Esophagus squamous epithelium (tissue), 5 donors: ENCODE results near the gene POLDIP3. TPM values are rescaled to one million over a fixed set of nuclear protein-coding genes. Genes with fewer than 3 reads are reported as not detected.

ENCODE experiments used
- DNase-seq: peaks from one replicate; lab custom pipeline; 2025; lab: John Stamatoyannopoulos, UW
- H3K27ac ChIP-seq, 4 donors: fragments of 200-600 bp; sonication (generic); one replicate each; pipeline ENCODE4 v1.5.1; 2016 to 2019; ENCODE audit warnings: mild to moderate bottlenecking in 1 of 4
- H3K27me3 ChIP-seq, 4 donors: fragments of 200-600 bp; sonication (generic); 1 replicate in 3 of 4; 2 replicates in 1 of 4; pipeline versions ENCODE4 v1.5.1 to v1.6.0; 2017 to 2021; ENCODE audit warnings: antibody characterized with exemption in 1 of 4
- H3K36me3 ChIP-seq, 3 donors: fragments of 200-600 bp; sonication (generic); one replicate each; pipeline ENCODE4 v1.5.1; 2016 to 2019
- H3K4me1 ChIP-seq, 3 donors: fragments of 200-600 bp; sonication (generic); one replicate each; pipeline ENCODE4 v1.5.1; 2017 to 2019
- H3K4me3 ChIP-seq, 4 donors: fragments of 200-600 bp; sonication (generic); 1 replicate in 3 of 4; 2 replicates in 1 of 4; pipeline ENCODE4 v1.5.1; 2016 to 2019; ENCODE audit warnings: mild to moderate bottlenecking in 2 of 4, moderate library complexity in 1 of 4
- H3K9me3 ChIP-seq, 3 donors: fragments of 200-600 bp; sonication (generic); one replicate each; pipeline ENCODE4 v1.5.1; 2016 to 2019
- CTCF ChIP-seq, 6 experiments: fragments of 450-650 bp in 4 of 6; fragments of 200-600 bp in 2 of 6; sonication (generic) in 2 of 6; IDR thresholded peaks; one replicate each; pipeline ENCODE4 v1.5.1; 2016 to 2019; ENCODE audit warnings: antibody characterized with exemption in 6 of 6, mild to moderate bottlenecking in 4 of 6, moderate library complexity in 4 of 6
- POLR2A ChIP-seq, 4 donors: fragments of 450-650 bp; IDR thresholded peaks; one replicate each; pipeline ENCODE4 v1.6.1; 2017; ENCODE audit warnings: antibody characterized with exemption in 4 of 4, mild to moderate bottlenecking in 4 of 4, moderate library complexity in 3 of 4
- WGBS, 2 donors: methylation state at CpG; one replicate each; pipeline ENCODE4 v1.1.5; 2018; 5-methylcytosine and 5-hydroxymethylcytosine counted together
- intact Hi-C: fragments of 100-400 bp; cut with DNase I; formaldehyde crosslinking; loops from one replicate; pipeline ENCODE4 v1.15.0; 2022
- total RNA-seq, 4 donors: library from RNA; depleted of rRNA; stranded (reverse); fragments of >200 nt; gene quantifications; one replicate each; pipeline ENCODE4 v1.1.0, GENCODE V29; 2016
- donor health status: DM: yes; HTN: yes; CAD: no.

The POLDIP3 gene
- total RNA-seq, 4 donors from 2014 or later: 23.3 to 33.0 (median 28.0) TPM

- 56 to 73% methylated on average over 15 to 26 of the region's 29 CpGs for WGBS, 2 donors
- H3K27ac ChIP-seq: peak overlapping the region in 3 of 4 donors; percentile 23 to 57 (median 55)
- peaks cover 22 to 50% (median 27%) of the 10 kb centered on the region in 3 donors for H3K4me1 ChIP-seq
- TF ChIP-seq CTCF (IDR thresholded peaks at IDR 0.05) (no peak), POLR2A (IDR thresholded peaks at IDR 0.05) (no peak)
- H3K36me3 ChIP-seq: peaks cover 39 to 81% (median 52%) of the 10 kb centered on the region in 3 donors
- no peaks in the 10 kb centered on the region for H3K9me3 ChIP-seq
- intact Hi-C loops: no loop called here
- H3K27me3 ChIP-seq: no peaks in the 10 kb centered on the region
- H3K4me3 ChIP-seq: peak overlapping the region in 1 of 4 donors; percentile 4
- DNase-seq: no peak
Measured at GRCh38 chr22:42623756-42624441, 9.2 kb upstream of the POLDIP3 start.

DNA sequence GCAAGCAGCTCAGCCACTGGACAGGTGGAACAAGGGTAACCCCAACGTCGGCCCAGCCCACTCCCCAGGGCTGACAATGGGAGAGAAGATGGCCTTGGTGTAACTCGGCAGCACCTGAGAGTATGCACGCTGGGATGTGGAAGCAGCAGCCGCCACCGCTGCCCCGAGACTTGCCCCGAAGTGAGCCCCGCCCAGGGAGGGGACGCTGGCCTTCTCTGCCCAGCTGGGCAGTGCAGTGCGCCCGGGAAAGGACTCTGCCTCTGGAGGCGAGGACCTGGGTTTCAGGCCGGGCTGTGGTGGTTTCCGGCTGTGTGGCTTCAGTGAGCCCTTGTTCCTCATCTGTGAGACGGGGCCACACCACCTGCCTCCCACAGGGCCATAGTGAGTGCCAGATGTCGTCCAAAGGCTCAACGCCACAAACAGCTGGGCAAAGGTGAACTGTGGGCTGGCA, 8.6 kb upstream of the POLDIP3 start:
- Histone ChIP-seq H3K4me3 (peak overlapping the region in 1 of 4 donors; percentile 4), H3K9me3 (no peaks in the 10 kb centered on the region), H3K27ac (peak overlapping the region in 3 of 4 donors; percentile 23 to 57 (median 55)), H3K36me3 (peaks cover 37 to 77% (median 46%) of the 10 kb centered on the region in 3 donors), H3K4me1 (peaks cover 22 to 50% (median 27%) of the 10 kb centered on the region in 3 donors), H3K27me3 (no peaks in the 10 kb centered on the region)
- no peak for DNase-seq
- intact Hi-C loops: no loop called here
- TF ChIP-seq CTCF (IDR thresholded peaks at IDR 0.05) (no peak), POLR2A (IDR thresholded peaks at IDR 0.05) (no peak)
- WGBS, 2 donors: 71 to 80% methylated on average over 2 to 3 of the region's 18 CpGs

DNA sequence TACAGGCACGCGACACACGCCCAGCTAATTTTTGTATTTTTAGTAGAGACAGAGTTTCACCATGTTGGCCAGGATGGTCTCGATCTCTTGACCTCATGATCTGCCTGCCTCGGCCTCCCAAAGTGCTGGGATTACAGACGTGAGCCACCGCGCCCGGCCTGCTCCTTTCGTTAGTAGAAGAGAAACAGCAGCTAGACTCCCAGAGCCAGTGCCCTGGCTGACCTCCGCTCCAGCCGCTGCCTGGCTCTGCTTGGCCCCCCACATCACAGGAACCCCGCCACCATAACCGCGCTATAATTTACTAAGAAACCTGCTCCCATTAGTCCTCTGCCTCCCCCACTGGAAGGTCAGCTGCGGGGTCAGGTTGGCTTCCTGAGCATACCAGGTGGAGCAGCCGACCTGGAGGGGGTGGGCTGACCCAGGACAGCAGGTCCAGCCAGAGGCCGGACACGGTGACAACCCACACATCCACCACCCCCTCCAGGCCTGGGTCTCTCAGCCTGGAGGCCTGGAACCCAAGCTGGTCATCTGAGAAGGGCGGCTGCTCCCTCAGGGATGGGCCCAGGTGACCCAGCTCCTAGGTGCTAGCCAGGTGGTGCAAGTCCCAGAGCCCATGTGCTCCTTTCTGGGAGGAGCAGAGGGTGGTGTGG, 7.5 kb upstream of the POLDIP3 start:
- intact Hi-C loops: no loop called here
- Histone ChIP-seq H3K27me3 (no peaks in the 10 kb centered on the region), H3K27ac (peak overlapping the region; percentile 65 to 83 (median 78)), H3K9me3 (no peaks in the 10 kb centered on the region), H3K4me3 (no peak overlapping the region), H3K4me1 (peaks cover 22 to 57% (median 27%) of the 10 kb centered on the region in 3 donors), H3K36me3 (peaks cover 26 to 66% (median 35%) of the 10 kb centered on the region in 3 donors)
- WGBS, 2 donors: 73 to 91% methylated on average over 4 to 15 of the region's 20 CpGs
- TF ChIP-seq CTCF (IDR thresholded peaks at IDR 0.05): no peak
- TF ChIP-seq POLR2A (IDR thresholded peaks at IDR 0.05): no peak
- DNase-seq: no peak

- no peak overlapping the region for H3K4me3 ChIP-seq
- H3K36me3 ChIP-seq: peaks cover 20 to 60% (median 31%) of the 10 kb centered on the region in 3 donors
- H3K27me3 ChIP-seq: no peaks in the 10 kb centered on the region
- WGBS, 2 donors: 45 to 49% methylated on average over 7 of the region's 11 CpGs
- TF ChIP-seq CTCF (IDR thresholded peaks at IDR 0.05): peak; percentile 78 to 89 (median 86)
- TF ChIP-seq POLR2A (IDR thresholded peaks at IDR 0.05): no peak
- H3K4me1 ChIP-seq: peaks cover 22 to 64% (median 27%) of the 10 kb centered on the region in 3 donors
- H3K9me3 ChIP-seq: no peaks in the 10 kb centered on the region
- intact Hi-C loops: no loop called here
- H3K27ac ChIP-seq: peak overlapping the region; percentile 65 to 83 (median 78)
- no peak for DNase-seq
Measured at GRCh38 chr22:42621505-42622002, 6.9 kb upstream of the POLDIP3 start.
